Sigmoid colon (tissue), 7 donors: Measurements from ENCODE around the gene GSTA4. TPM values are rescaled to one million over a fixed set of nuclear protein-coding genes. Genes with fewer than 3 reads are reported as not detected.

ENCODE experiments used
- DNase-seq: peaks from one replicate; pipeline ENCODE4 v3.0.0-alpha.2; 2019
- H3K27ac ChIP-seq, 4 donors: fragments of 200-600 bp; sonication (generic); one replicate each; pipeline ENCODE4 v1.5.1; 2016 to 2019; ENCODE audit warnings: mild to moderate bottlenecking in 1 of 4
- H3K27me3 ChIP-seq, 3 donors: fragments of 200-600 bp; sonication (generic); one replicate each; pipeline ENCODE4 v1.5.1; 2019; ENCODE audit warnings: mild to moderate bottlenecking in 1 of 3
- H3K36me3 ChIP-seq, 4 donors: fragments of 200-600 bp; sonication (generic); one replicate each; pipeline ENCODE4 v1.5.1; 2016 to 2019
- H3K4me1 ChIP-seq, 4 donors: fragments of 200-600 bp; sonication (generic); one replicate each; pipeline ENCODE4 v1.5.1; 2017 to 2019
- H3K4me3 ChIP-seq, 4 donors: fragments of 200-600 bp; sonication (generic); one replicate each; pipeline ENCODE4 v1.5.1; 2017 to 2019; ENCODE audit warnings: mild to moderate bottlenecking in 2 of 4, moderate library complexity in 1 of 4
- H3K9me3 ChIP-seq, 4 donors: fragments of 200-600 bp in 3 of 4; sonication (generic) in 3 of 4; one replicate each; pipeline versions ENCODE4 v1.5.1 to v1.6.1; 2013 to 2019
- CTCF ChIP-seq, 4 experiments: fragments of 450-650 bp in 3 of 4; fragments of 200-600 bp in 1 of 4; IDR thresholded peaks; one replicate each; pipeline ENCODE4 v1.5.1; 2016 to 2019; ENCODE audit warnings: antibody characterized with exemption in 4 of 4, mild to moderate bottlenecking in 3 of 4, moderate library complexity in 2 of 4
- EP300 ChIP-seq, 4 donors: sonication (generic); formaldehyde crosslinking; IDR thresholded peaks; one replicate each; pipeline ENCODE4 v1.6.1; 2017; ENCODE audit warnings: antibody characterized with exemption in 4 of 4
- POLR2A ChIP-seq, 2 donors: fragments of 450-650 bp; IDR thresholded peaks; one replicate each; pipeline ENCODE4 v1.6.1; 2016; ENCODE audit warnings: antibody characterized with exemption in 2 of 2, mild to moderate bottlenecking in 2 of 2, moderate library complexity in 2 of 2
- POLR2AphosphoS5 ChIP-seq, 4 donors: sonication (generic); formaldehyde crosslinking; IDR thresholded peaks; one replicate each; pipeline ENCODE4 v1.6.1; 2017; ENCODE audit warnings: antibody characterized with exemption in 4 of 4
- WGBS, 2 donors: extraction: QIAGEN DNeasy Blood & Tissue Kit; methylation state at CpG; one replicate each; pipeline ENCODE4 v1.1.7; 2013; 5-methylcytosine and 5-hydroxymethylcytosine counted together
- intact Hi-C: fragments of 100-400 bp; cut with DNase I; formaldehyde crosslinking; loops from one replicate; pipeline ENCODE4 v1.15.1; 2023
- polyA plus RNA-seq, 3 donors: library from polyadenylated mRNA; stranded (reverse); fragments of 200-250 nt; gene quantifications; one replicate each; pipeline ENCODE4 v1.2.3, GENCODE V29; 2013
- total RNA-seq, 4 donors: library from RNA; depleted of rRNA; stranded (reverse); fragments of >200 nt; gene quantifications; one replicate each; pipeline ENCODE4 v1.1.0, GENCODE V29; 2016
- donor health status: healthy with polysubstance abuse.
- donor health status: Bipolar disorder and iron deficiency.
- donor health status: healthy.

Gene GSTA4
- total and polyA plus RNA-seq, 7 donors = 15.6 to 37.0 (median 21.0) TPM

GRCh38 chr6:52976591-52977035 is 18.5 kb downstream of the GSTA4 start:
- Histone ChIP-seq H3K4me3 (no peak overlapping the region), H3K36me3 (peaks cover 0 to 15% (median 0%) of the 10 kb centered on the region in 4 donors), H3K4me1 (no peaks in the 10 kb centered on the region), H3K9me3 (no peaks in the 10 kb centered on the region), H3K27me3 (no peaks in the 10 kb centered on the region), H3K27ac (no peak overlapping the region)
- DNase-seq = no peak
- 48 to 61% methylated on average over 3 of the region's 3 CpGs for WGBS, 2 donors
- intact Hi-C loops = no loop called here
- no peak for TF ChIP-seq EP300 (IDR thresholded peaks at IDR 0.05)
- TF ChIP-seq CTCF (IDR thresholded peaks at IDR 0.05) = no peak
- no peak for TF ChIP-seq POLR2A (IDR thresholded peaks at IDR 0.05)
- TF ChIP-seq POLR2AphosphoS5 (IDR thresholded peaks at IDR 0.05) = no peak

GRCh38 chr6:52976149-52976548 is 18.9 kb downstream of the GSTA4 start:
- TF ChIP-seq CTCF (IDR thresholded peaks at IDR 0.05) (no peak), POLR2A (IDR thresholded peaks at IDR 0.05) (no peak), POLR2AphosphoS5 (IDR thresholded peaks at IDR 0.05) (no peak), EP300 (IDR thresholded peaks at IDR 0.05) (no peak)
- Histone ChIP-seq H3K4me3 (no peak overlapping the region), H3K27ac (no peak overlapping the region), H3K4me1 (no peaks in the 10 kb centered on the region), H3K36me3 (peaks cover 0 to 11% (median 0%) of the 10 kb centered on the region in 4 donors), H3K9me3 (no peaks in the 10 kb centered on the region), H3K27me3 (no peaks in the 10 kb centered on the region)
- WGBS, 2 donors = 63 to 75% methylated on average over 4 of the region's 4 CpGs
- intact Hi-C loops = no loop called here
- no peak for DNase-seq

GRCh38 chr6:52975580-52975979 is 19.5 kb downstream of the GSTA4 start:
- TF ChIP-seq EP300 (IDR thresholded peaks at IDR 0.05) (no peak), POLR2A (IDR thresholded peaks at IDR 0.05) (no peak), CTCF (IDR thresholded peaks at IDR 0.05) (no peak), POLR2AphosphoS5 (IDR thresholded peaks at IDR 0.05) (no peak)
- intact Hi-C loops = no loop called here
- H3K9me3 ChIP-seq = no peaks in the 10 kb centered on the region
- WGBS, 2 donors = 84 to 95% methylated on average over 2 of the region's 2 CpGs
- H3K4me3 ChIP-seq = no peak overlapping the region
- H3K4me1 ChIP-seq = no peaks in the 10 kb centered on the region
- no peak overlapping the region for H3K27ac ChIP-seq
- peaks cover 0 to 5% (median 0%) of the 10 kb centered on the region in 4 donors for H3K36me3 ChIP-seq
- no peaks in the 10 kb centered on the region for H3K27me3 ChIP-seq
- DNase-seq = no peak

- intact Hi-C loops = no loop called here
- Histone ChIP-seq H3K27ac (no peak overlapping the region), H3K4me1 (no peaks in the 10 kb centered on the region), H3K27me3 (no peaks in the 10 kb centered on the region), H3K36me3 (peaks cover 0 to 4% (median 0%) of the 10 kb centered on the region in 4 donors), H3K4me3 (no peak overlapping the region), H3K9me3 (no peaks in the 10 kb centered on the region)
- no peak for DNase-seq
- no peak for TF ChIP-seq POLR2AphosphoS5 (IDR thresholded peaks at IDR 0.05)
- TF ChIP-seq CTCF (IDR thresholded peaks at IDR 0.05) = no peak
- no peak for TF ChIP-seq EP300 (IDR thresholded peaks at IDR 0.05)
- TF ChIP-seq POLR2A (IDR thresholded peaks at IDR 0.05) = no peak
Observed at GRCh38 chr6:52972989-52973388, 22.1 kb downstream of the GSTA4 start.

DNA sequence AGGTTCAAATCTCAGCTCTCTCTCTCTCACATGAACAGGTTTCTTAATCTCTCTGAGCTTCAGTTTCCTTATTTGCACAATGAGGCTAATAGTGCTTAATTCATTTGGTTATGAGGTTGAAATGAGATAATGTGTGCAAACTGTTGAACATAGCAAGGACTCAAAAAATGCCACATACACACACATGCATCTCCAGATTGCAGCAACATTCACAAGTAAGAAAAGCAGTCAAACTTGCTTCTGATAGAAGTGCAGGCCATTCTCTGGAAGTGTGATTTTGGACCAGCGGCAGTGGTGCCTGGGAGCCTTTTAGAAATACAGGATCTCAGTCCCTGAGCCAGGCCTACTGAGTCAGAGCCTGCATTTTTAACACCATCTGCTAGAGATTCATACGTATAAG is 25.7 kb downstream of the GSTA4 start:
- 92 to 97% methylated on average over 2 of the region's 2 CpGs for WGBS, 2 donors

More for the DNA sequence above, 25.7 kb downstream of the GSTA4 start:
- TF ChIP-seq CTCF (IDR thresholded peaks at IDR 0.05) (no peak), POLR2A (IDR thresholded peaks at IDR 0.05) (no peak)
- DNase-seq = no peak
- Histone ChIP-seq H3K9me3 (no peaks in the 10 kb centered on the region), H3K4me1 (no peaks in the 10 kb centered on the region), H3K36me3 (no peaks in the 10 kb centered on the region), H3K4me3 (no peak overlapping the region), H3K27me3 (no peaks in the 10 kb centered on the region), H3K27ac (no peak overlapping the region)
- intact Hi-C loops = no loop called here
